PFSK-1 (cell line): ENCODE data around the gene OR4D5. TPM values are rescaled to one million over a fixed set of nuclear protein-coding genes. Genes with fewer than 3 reads are reported as not detected.

Experiments
- FOXP2 ChIP-seq: optimal IDR thresholded peaks from 2 replicates; pipeline ENCODE3; 2011; ENCODE audit warnings: borderline replicate concordance, control low read depth, inconsistent platforms; ENCODE audit not compliant: insufficient read depth; ENCODE audit errors: extremely low read length, extremely low read depth
- POLR2AphosphoS5 ChIP-seq: IDR thresholded peaks from 2 replicates; pipeline ENCODE4 v1.6.1; 2012; ENCODE audit warnings: low read depth, mild to moderate bottlenecking, control low read depth, low read length, moderate library complexity
- SIN3A ChIP-seq: IDR thresholded peaks from 2 replicates; pipeline ENCODE4 v1.6.1; 2012; ENCODE audit warnings: mild to moderate bottlenecking, low read length, moderate library complexity, borderline replicate concordance; ENCODE audit not compliant: insufficient read depth
- TAF1 ChIP-seq: IDR thresholded peaks from 2 replicates; pipeline ENCODE4 v1.6.1; 2012; ENCODE audit warnings: low read length, control low read depth, borderline replicate concordance; ENCODE audit not compliant: insufficient read depth
- polyA plus RNA-seq: library from polyadenylated mRNA; unstranded; fragments of >200 nt; gene quantifications from one replicate; pipeline ENCODE4 v1.2.1, GENCODE V29; 2012; ENCODE audit warnings: low read depth, missing spikeins; ENCODE audit not compliant: insufficient read length
- TF ChIP-seq, protein P1 (sequence below), 2 experiments: IDR thresholded peaks; 2 replicates each; pipeline versions ENCODE4 v1.6.1 to v1.8.0; 2011 to 2012; ENCODE audit warnings: low read depth in 2 of 2, low read length in 2 of 2, control low read depth in 1 of 2, inconsistent platforms in 1 of 2, mild to moderate bottlenecking in 1 of 2, moderate library complexity in 1 of 2; ENCODE audit not compliant: insufficient read depth in 1 of 2

Gene OR4D5
- not detected for polyA plus RNA-seq

DNA sequence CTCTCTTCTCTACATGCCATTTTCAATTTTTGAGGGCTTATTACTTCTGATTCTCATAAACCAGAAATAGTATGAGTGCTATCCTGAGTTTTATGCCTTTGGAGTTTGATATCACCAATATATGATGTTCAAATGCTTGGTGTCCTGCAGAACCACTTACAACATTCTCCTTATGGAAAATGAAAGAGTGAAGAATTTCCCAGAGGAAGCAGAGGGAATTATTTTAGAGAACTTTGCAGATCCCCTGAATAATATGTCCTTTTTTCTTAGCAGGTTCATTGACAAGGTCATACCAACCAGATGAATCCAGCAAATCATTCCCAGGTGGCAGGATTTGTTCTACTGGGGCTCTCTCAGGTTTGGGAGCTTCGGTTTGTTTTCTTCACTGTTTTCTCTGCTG lies at the start of gene OR4D5:
Gene OR4D5, plus strand, starts transcription at position 301 of the 400 bp plus-strand sequence. Its CDS starts 0 bp downstream, at position 301.
- TF ChIP-seq FOXP2 (no peak), SIN3A (no peak), TAF1 (no peak), POLR2AphosphoS5 (no peak)
- TF ChIP-seq, protein P1, sequence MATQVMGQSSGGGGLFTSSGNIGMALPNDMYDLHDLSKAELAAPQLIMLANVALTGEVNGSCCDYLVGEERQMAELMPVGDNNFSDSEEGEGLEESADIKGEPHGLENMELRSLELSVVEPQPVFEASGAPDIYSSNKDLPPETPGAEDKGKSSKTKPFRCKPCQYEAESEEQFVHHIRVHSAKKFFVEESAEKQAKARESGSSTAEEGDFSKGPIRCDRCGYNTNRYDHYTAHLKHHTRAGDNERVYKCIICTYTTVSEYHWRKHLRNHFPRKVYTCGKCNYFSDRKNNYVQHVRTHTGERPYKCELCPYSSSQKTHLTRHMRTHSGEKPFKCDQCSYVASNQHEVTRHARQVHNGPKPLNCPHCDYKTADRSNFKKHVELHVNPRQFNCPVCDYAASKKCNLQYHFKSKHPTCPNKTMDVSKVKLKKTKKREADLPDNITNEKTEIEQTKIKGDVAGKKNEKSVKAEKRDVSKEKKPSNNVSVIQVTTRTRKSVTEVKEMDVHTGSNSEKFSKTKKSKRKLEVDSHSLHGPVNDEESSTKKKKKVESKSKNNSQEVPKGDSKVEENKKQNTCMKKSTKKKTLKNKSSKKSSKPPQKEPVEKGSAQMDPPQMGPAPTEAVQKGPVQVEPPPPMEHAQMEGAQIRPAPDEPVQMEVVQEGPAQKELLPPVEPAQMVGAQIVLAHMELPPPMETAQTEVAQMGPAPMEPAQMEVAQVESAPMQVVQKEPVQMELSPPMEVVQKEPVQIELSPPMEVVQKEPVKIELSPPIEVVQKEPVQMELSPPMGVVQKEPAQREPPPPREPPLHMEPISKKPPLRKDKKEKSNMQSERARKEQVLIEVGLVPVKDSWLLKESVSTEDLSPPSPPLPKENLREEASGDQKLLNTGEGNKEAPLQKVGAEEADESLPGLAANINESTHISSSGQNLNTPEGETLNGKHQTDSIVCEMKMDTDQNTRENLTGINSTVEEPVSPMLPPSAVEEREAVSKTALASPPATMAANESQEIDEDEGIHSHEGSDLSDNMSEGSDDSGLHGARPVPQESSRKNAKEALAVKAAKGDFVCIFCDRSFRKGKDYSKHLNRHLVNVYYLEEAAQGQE (IDR thresholded peaks at IDR 0.05; ENCODE audit: insufficient read depth in 1 of 2, low read depth in 2 of 2, low read length in 2 of 2) = no peak

DNA sequence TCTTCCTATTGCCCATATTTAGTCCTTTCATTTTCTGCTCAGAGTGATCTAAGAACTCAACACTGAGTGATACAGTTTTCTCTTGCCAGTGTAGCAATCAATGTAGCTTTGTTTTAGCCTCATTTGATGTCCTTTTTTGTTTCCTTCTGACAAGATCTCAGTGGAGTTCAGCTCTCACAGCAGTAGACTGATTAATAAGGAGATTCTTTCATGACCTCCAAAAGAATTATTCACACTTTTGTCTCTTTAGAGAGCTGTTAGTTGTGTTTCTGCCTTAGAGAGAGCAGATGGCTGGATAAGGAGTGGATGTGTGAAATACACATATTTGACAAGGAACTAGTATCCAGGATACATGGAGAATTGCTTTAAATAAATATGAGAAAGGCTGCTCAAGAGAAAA lies 47.4 kb upstream of the OR4D5 start:
- no peak for TF ChIP-seq SIN3A
- no peak for TF ChIP-seq POLR2AphosphoS5
- TF ChIP-seq FOXP2 = no peak
- TF ChIP-seq TAF1 = no peak
- TF ChIP-seq, protein P1 (IDR thresholded peaks at IDR 0.05; ENCODE audit: insufficient read depth in 1 of 2, low read depth in 2 of 2, low read length in 2 of 2) = no peak

DNA sequence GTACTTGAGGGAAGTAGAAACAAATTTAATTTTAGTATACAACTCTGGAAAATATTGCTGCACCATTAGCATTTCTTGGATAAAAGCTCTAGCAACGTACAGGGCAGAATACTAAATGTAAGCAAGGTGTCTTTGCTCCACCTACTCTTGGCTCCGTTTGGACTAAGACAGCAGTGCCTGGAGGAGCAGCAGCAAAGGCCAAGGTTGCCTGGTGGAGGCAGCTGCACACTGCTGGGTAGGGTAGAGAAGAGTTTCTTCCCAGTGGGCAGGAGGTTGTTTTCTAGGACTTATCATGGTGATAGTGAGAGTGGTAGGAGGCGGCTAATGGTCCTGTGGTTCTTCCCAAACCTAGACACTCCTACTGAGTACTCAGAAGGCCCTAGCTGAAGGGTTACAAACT lies 39.6 kb upstream of the OR4D5 start:
- no peak for TF ChIP-seq FOXP2

DNA sequence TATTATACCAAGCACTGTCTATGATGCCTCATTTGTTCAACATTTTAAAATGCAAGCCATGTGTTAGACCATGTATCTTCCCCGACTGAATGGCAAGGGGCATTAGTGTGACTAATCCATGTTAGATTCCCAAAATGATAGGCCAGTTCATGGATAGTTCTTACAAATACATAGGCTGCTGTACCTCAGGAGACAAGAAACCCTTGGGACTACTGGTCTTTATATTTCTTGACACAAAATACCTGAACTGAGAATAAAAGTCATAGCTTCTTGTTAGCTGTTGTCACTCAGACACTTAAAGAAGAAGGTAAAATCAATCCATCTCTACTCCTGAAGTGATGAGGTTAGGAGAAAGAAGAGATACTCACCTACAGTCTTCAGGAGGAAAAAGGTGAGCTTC lies 37.5 kb upstream of the OR4D5 start, which contains the start of gene OR8D4:
Gene OR8D4, plus strand, starts transcription at position 301 of the 400 bp plus-strand sequence. CDS start 4,265 bp downstream, outside the sequence.
- TF ChIP-seq POLR2AphosphoS5 = no peak
- TF ChIP-seq SIN3A = no peak

DNA sequence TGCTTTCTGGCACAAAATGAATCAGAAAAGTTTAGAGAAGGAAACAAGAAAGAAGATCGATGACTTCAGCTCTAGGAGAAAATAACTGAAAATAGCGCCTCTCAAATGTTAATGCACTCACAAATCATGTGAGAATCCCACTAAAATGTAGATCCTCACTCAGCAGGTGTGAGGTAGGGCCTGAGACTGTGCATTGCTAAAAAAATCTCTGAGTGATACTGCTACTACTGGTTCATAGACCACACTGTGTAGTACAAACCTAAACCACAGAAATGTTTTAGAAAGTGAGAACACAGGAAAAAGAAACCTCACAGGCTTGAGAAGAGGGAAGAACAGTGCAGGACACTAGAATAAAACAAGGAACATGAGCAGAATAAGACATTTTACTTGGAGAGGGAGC lies 35.5 kb upstream of the OR4D5 start:
- TF ChIP-seq, protein P1 (IDR thresholded peaks at IDR 0.05; ENCODE audit: insufficient read depth in 1 of 2, low read depth in 2 of 2, low read length in 2 of 2) = no peak
- no peak for TF ChIP-seq POLR2AphosphoS5
- no peak for TF ChIP-seq SIN3A
- TF ChIP-seq FOXP2 = no peak
- TF ChIP-seq TAF1 = no peak

DNA sequence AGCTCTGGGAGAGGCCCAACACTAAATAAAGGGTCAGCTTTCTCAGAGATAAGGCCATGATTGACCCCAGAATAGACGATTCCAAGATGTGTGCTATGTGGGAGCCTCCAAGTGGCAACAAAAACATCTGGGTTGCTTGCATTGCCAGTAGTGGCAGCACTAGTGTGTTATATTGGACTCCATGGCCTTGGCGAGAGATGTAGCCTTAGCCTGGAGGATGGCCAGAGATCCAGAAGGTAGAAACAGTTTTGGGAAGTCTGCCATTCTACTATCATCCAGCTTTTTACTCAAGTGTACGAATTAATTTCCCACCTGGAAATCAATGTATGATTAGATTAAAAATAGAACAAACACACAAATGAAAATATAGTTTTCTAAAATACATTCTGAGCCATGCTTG lies 34.5 kb upstream of the OR4D5 start:
- TF ChIP-seq FOXP2 = no peak
- TF ChIP-seq SIN3A = no peak
- no peak for TF ChIP-seq TAF1
- TF ChIP-seq, protein P1 (IDR thresholded peaks at IDR 0.05; ENCODE audit: insufficient read depth in 1 of 2, low read depth in 2 of 2, low read length in 2 of 2) = no peak
- no peak for TF ChIP-seq POLR2AphosphoS5
